Right lobe of liver (tissue), 6 donors: Measurements from ENCODE around the gene YRDC. TPM values are rescaled to one million over a fixed set of nuclear protein-coding genes. Genes with fewer than 3 reads are reported as not detected.
A peak's percentile ranks its signal among the peaks of the same experiment; 100 is the strongest.

Source experiments
- ATAC-seq, 4 donors: fragments of 200-7000 bp; cut with Tn5 transposase; one replicate each; pipeline ENCODE4 v1.9.1; 2020; ENCODE audit warnings: mild to moderate bottlenecking in 4 of 4, moderate library complexity in 4 of 4
- DNase-seq, 3 donors: peaks; one replicate each; pipeline ENCODE4 v3.0.0-alpha.2; 2020
- H3K27ac ChIP-seq, 3 donors: fragments of 200-600 bp; one replicate each; pipeline ENCODE4 v1.8.0; 2022
- H3K27me3 ChIP-seq, 2 donors: fragments of 200-600 bp; one replicate each; pipeline ENCODE4 v1.8.0; 2022
- H3K36me3 ChIP-seq, 4 donors: fragments of 200-600 bp; sonication (generic) in 1 of 4; one replicate each; pipeline versions ENCODE4 v1.5.1 to v1.8.0; 2017 to 2022; ENCODE audit warnings: control low read depth in 1 of 4
- H3K4me1 ChIP-seq, 4 donors: fragments of 200-600 bp; sonication (generic) in 1 of 4; one replicate each; pipeline versions ENCODE4 v1.5.1 to v1.8.0; 2017 to 2022; ENCODE audit warnings: control low read depth in 1 of 4
- H3K4me3 ChIP-seq, 3 donors: fragments of 200-600 bp; one replicate each; pipeline ENCODE4 v1.8.0; 2022
- H3K9me3 ChIP-seq, 4 donors: fragments of 200-600 bp; sonication (generic) in 1 of 4; one replicate each; pipeline versions ENCODE4 v1.5.1 to v1.8.0; 2017 to 2022; ENCODE audit warnings: control low read depth in 1 of 4
- CTCF ChIP-seq, 4 donors: fragments of 200-600 bp in 3 of 4; fragments of 450-650 bp in 1 of 4; IDR thresholded peaks; one replicate each; pipeline versions ENCODE4 v1.5.1 to v1.8.0; 2016 to 2022; ENCODE audit warnings: antibody characterized with exemption in 4 of 4, mild to moderate bottlenecking in 2 of 4
- POLR2A ChIP-seq: fragments of 450-650 bp; IDR thresholded peaks from one replicate; pipeline ENCODE4 v1.6.1; 2017; ENCODE audit warnings: antibody characterized with exemption, mild to moderate bottlenecking
- WGBS: methylation state at CpG from one replicate; pipeline ENCODE4 v1.1.6; 2018; ENCODE audit warnings: low coverage, low lambda C conversion rate; ENCODE audit not compliant: insufficient coverage; ENCODE audit errors: missing lambda C conversion rate; 5-methylcytosine and 5-hydroxymethylcytosine counted together
- intact Hi-C, 2 donors: fragments of 100-400 bp; cut with DNase I; formaldehyde crosslinking; loops; one replicate each; pipeline versions ENCODE4 v1.11.2 to v1.14.1; 2022
- total RNA-seq, 6 experiments: library from RNA; depleted of rRNA in 2 of 6; stranded (reverse); fragments of >200 nt in 2 of 6; fragmentation: NEBNext Ultra II Directional in 3 of 6; extraction: Animal tissue kit (Norgen Biotek cat#: 25700) in 3 of 6; gene quantifications; one replicate each; pipeline versions ENCODE4 v1.1.0 to v1.2.4, GENCODE V29; 2016 to 2023
- donor health status: DM: no; HTN: yes; CAD: no.
- donor health status: DM: no; HTN: no; CAD: no.
- donor health status: DM: no; HTN: no; CAD: no.
- donor health status: DM: no; HTN: yes; CAD: no.
- donor health status: DM: no; HTN: yes; CAD: no.

The YRDC gene
- total RNA-seq, 6 experiments from 2014 or later, result 4.4 to 18.3 (median 6.4) TPM

- TF ChIP-seq POLR2A, result no peak
- no peak for TF ChIP-seq CTCF (IDR thresholded peaks at IDR 0.05)
- peaks cover 0 to 33% (median 8%) of the 10 kb centered on the region in 4 donors for H3K36me3 ChIP-seq
- 0% methylated on average over 2 of the region's 2 CpGs for WGBS
- no peaks in the 10 kb centered on the region for H3K9me3 ChIP-seq
- ATAC-seq (peak; percentile 63 to 97 (median 88)), DNase-seq (peak; percentile 69 to 80 (median 78))
- intact Hi-C loops, result no loop called here
- peak overlapping the region in 2 of 3 donors; percentile 71 to 78 for H3K27ac ChIP-seq
- H3K4me1 ChIP-seq, result peaks cover 0 to 8% (median 4%) of the 10 kb centered on the region in 4 donors
- H3K27me3 ChIP-seq, result no peaks in the 10 kb centered on the region
- no peak overlapping the region for H3K4me3 ChIP-seq
These were observed 9.5 kb upstream of the YRDC start for GRCh38 chr1:37817481-37817880.

GRCh38 chr1:37814252-37814651 lies 6.2 kb upstream of the YRDC start:
- Histone ChIP-seq H3K36me3 (peaks cover 0 to 10% (median 0%) of the 10 kb centered on the region in 4 donors), H3K27ac (no peak overlapping the region), H3K4me3 (no peak overlapping the region), H3K4me1 (peaks cover 0 to 15% (median 7%) of the 10 kb centered on the region in 4 donors), H3K27me3 (no peaks in the 10 kb centered on the region), H3K9me3 (no peaks in the 10 kb centered on the region)
- DNase-seq (no peak), ATAC-seq (no peak)
- intact Hi-C loops, result no loop called here
- TF ChIP-seq POLR2A (no peak), CTCF (IDR thresholded peaks at IDR 0.05) (no peak)
- 96% methylated on average over 3 of the region's 7 CpGs for WGBS

- Histone ChIP-seq H3K36me3 (peaks cover 0 to 10% (median 0%) of the 10 kb centered on the region in 4 donors), H3K9me3 (no peaks in the 10 kb centered on the region), H3K4me3 (no peak overlapping the region), H3K27me3 (no peaks in the 10 kb centered on the region), H3K4me1 (peaks cover 0 to 20% (median 9%) of the 10 kb centered on the region in 4 donors), H3K27ac (no peak overlapping the region)
- intact Hi-C loops, result no loop called here
- no peak for ATAC-seq
- DNase-seq, result no peak
- 94% methylated on average over 2 of the region's 2 CpGs for WGBS
- TF ChIP-seq CTCF (IDR thresholded peaks at IDR 0.05), result no peak
- no peak for TF ChIP-seq POLR2A
These were observed 5.6 kb upstream of the YRDC start for GRCh38 chr1:37813529-37814145.

- Histone ChIP-seq H3K4me1 (peaks cover 0 to 20% (median 7%) of the 10 kb centered on the region in 4 donors), H3K27ac (no peak overlapping the region), H3K4me3 (no peak overlapping the region), H3K9me3 (no peaks in the 10 kb centered on the region), H3K36me3 (peaks cover 0 to 16% (median 0%) of the 10 kb centered on the region in 4 donors), H3K27me3 (no peaks in the 10 kb centered on the region)
- WGBS, result 45% methylated on average over 7 of the region's 7 CpGs
- intact Hi-C loops, result no loop called here
- peak; percentile 47 to 72 (median 65) for TF ChIP-seq CTCF (IDR thresholded peaks at IDR 0.05)
- no peak for TF ChIP-seq POLR2A
- ATAC-seq, result peak; percentile 21 to 38 (median 30)
- peak; percentile 50 to 69 (median 60) for DNase-seq
These were observed 3.1 kb upstream of the YRDC start for GRCh38 chr1:37811027-37811655.
